SK-N-SH (cell line): ENCODE results near the gene ACSF3. TPM values are rescaled to one million over a fixed set of nuclear protein-coding genes. Genes with fewer than 3 reads are reported as not detected.

Experiments used
- CTCF ChIA-PET: fragments of 300-600, 350-600 bp; formaldehyde crosslinking; extraction: SDS; loops from one replicate; lab custom pipeline; 2021; lab: Yijun Ruan, JAX
- POLR2A ChIA-PET: fragments of 350-600 bp; sonication (Branson Sonifier 250); formaldehyde crosslinking; extraction: SDS; loops from one replicate; lab custom pipeline; 2020; ENCODE audit warnings: antibody characterized with exemption, inconsistent platforms; lab: Yijun Ruan, JAX
- DNase-seq: peaks from one replicate; pipeline ENCODE4 v3.0.0; 2012
- H2AFZ ChIP-seq: fragments of 200-600 bp; sonication (generic); 2 replicates; pipeline ENCODE4 v1.8.1; 2016; ENCODE audit warnings: antibody characterized with exemption, mild to moderate bottlenecking, low read depth
- H3F3A ChIP-seq: fragments of 200-600 bp; sonication (generic); replicated peaks from 2 replicates; pipeline ENCODE3; 2016; ENCODE audit warnings: antibody characterized with exemption, mild to moderate bottlenecking; ENCODE audit not compliant: insufficient read depth
- H3K27ac ChIP-seq, 2 experiments: fragments of 200-500 bp in 1 of 2; fragments of 200-600 bp in 1 of 2; sonication (Bioruptor generic) in 1 of 2; sonication (generic), shearing (Covaris generic) in 1 of 2; 2 replicates each; pipeline versions ENCODE4 v1.5.1 to v1.6.1; 2014 to 2016; ENCODE audit warnings: low read depth in 2 of 2, inconsistent platforms in 1 of 2, low read length in 1 of 2, mild to moderate bottlenecking in 1 of 2, mixed read lengths in 1 of 2
- H3K27me3 ChIP-seq: fragments of 200-600 bp; sonication (generic), shearing (Covaris generic); 2 replicates; pipeline ENCODE4 v1.6.1; 2016; ENCODE audit warnings: mixed run types; ENCODE audit not compliant: insufficient read depth
- H3K36me3 ChIP-seq, 2 experiments: fragments of 200-500 bp in 1 of 2; fragments of 200-600 bp in 1 of 2; sonication (Bioruptor generic) in 1 of 2; sonication (generic) in 1 of 2; replicated peaks in 1 of 2; 2 replicates each; pipeline versions ENCODE3 to v1.5.1; 2014 to 2016; ENCODE audit warnings: low read length in 1 of 2, mild to moderate bottlenecking in 1 of 2; ENCODE audit not compliant: insufficient read depth in 2 of 2, control insufficient read depth in 1 of 2
- H3K4me1 ChIP-seq, 2 experiments: fragments of 200-500 bp in 1 of 2; fragments of 200-600 bp in 1 of 2; sonication (Bioruptor generic) in 1 of 2; sonication (generic), shearing (Covaris generic) in 1 of 2; 2 replicates each; pipeline versions ENCODE4 v1.5.1 to v1.6.1; 2014 to 2016; ENCODE audit warnings: low read depth in 1 of 2, low read length in 1 of 2, mixed run types in 1 of 2; ENCODE audit not compliant: insufficient read depth in 2 of 2, control insufficient read depth in 1 of 2
- H3K4me2 ChIP-seq: fragments of 200-600 bp; sonication (generic), shearing (Covaris generic); 2 replicates; pipeline ENCODE4 v1.6.1; 2017; ENCODE audit warnings: mixed run types
- H3K4me3 ChIP-seq, 2 experiments: fragments of 200-500 bp in 1 of 2; fragments of 200-600 bp in 1 of 2; sonication (Bioruptor generic) in 1 of 2; sonication (generic), shearing (Covaris generic) in 1 of 2; 2 replicates each; pipeline versions ENCODE4 v1.5.1 to v1.8.1; 2014 to 2016; ENCODE audit warnings: low read depth in 2 of 2, inconsistent platforms in 1 of 2, low read length in 1 of 2, mild to moderate bottlenecking in 1 of 2, mixed read lengths in 1 of 2, moderate library complexity in 1 of 2
- H3K79me2 ChIP-seq: fragments of 200-600 bp; sonication (generic); 2 replicates; pipeline ENCODE4 v1.8.1; 2017; ENCODE audit warnings: mild to moderate bottlenecking; ENCODE audit not compliant: insufficient read depth
- H3K9ac ChIP-seq: fragments of 200-600 bp; sonication (generic); 2 replicates; pipeline ENCODE4 v1.6.1; 2017; ENCODE audit warnings: mixed run types
- H3K9me2 ChIP-seq: fragments of 200-600 bp; sonication (generic); 2 replicates; pipeline ENCODE4 v1.6.1; 2017; ENCODE audit warnings: mixed run types
- H3K9me3 ChIP-seq: fragments of 200-600 bp; sonication (generic); 2 replicates; pipeline ENCODE4 v1.6.1; 2017; ENCODE audit warnings: mixed run types, mild to moderate bottlenecking, moderate library complexity
- H4K20me1 ChIP-seq: fragments of 200-600 bp; sonication (generic); 2 replicates; pipeline ENCODE4 v1.6.1; 2017; ENCODE audit warnings: mild to moderate bottlenecking, mixed run types; ENCODE audit not compliant: insufficient read depth
- CHD2 ChIP-seq: fragments of 150-350 bp; IDR thresholded peaks from 2 replicates; pipeline ENCODE4 v1.6.1; 2018; ENCODE audit warnings: low read length; ENCODE audit not compliant: partially characterized antibody
- ELF1 ChIP-seq: IDR thresholded peaks from 2 replicates; pipeline ENCODE4 v1.4.0; 2012
- EP300 ChIP-seq, 2 experiments: IDR thresholded peaks; 2 replicates each; pipeline versions ENCODE4 v1.4.0 to v1.6.1; 2012; ENCODE audit warnings: borderline replicate concordance in 1 of 2, low read depth in 1 of 2, low read length in 1 of 2
- FOSL2 ChIP-seq: IDR thresholded peaks from 2 replicates; pipeline ENCODE4 v1.4.0; 2012; ENCODE audit warnings: low read depth, mild to moderate bottlenecking, moderate library complexity, borderline replicate concordance
- FOXJ3 ChIP-seq: sonication (generic); formaldehyde crosslinking; IDR thresholded peaks from 2 replicates; pipeline ENCODE4 v1.5.1; 2020; ENCODE audit warnings: mild to moderate bottlenecking, missing genetic modification reagents
- GABPA ChIP-seq: IDR thresholded peaks from 2 replicates; pipeline ENCODE4 v1.4.0; 2012; ENCODE audit warnings: low read depth, mild to moderate bottlenecking
- JUND ChIP-seq: IDR thresholded peaks from 2 replicates; pipeline ENCODE4 v1.4.0; 2012
- MXI1 ChIP-seq: IDR thresholded peaks from 2 replicates; pipeline ENCODE4 v1.6.1; 2012; ENCODE audit warnings: mild to moderate bottlenecking, low read depth, low read length, improper control_type of control experiment
- NFIC ChIP-seq: IDR thresholded peaks from 2 replicates; pipeline ENCODE4 v1.4.0; 2012; ENCODE audit warnings: borderline replicate concordance
- NRF1 ChIP-seq: IDR thresholded peaks from 2 replicates; pipeline ENCODE4 v1.6.1; 2012; ENCODE audit warnings: low read depth, mild to moderate bottlenecking, low read length
- POLR2AphosphoS5 ChIP-seq: IDR thresholded peaks from 2 replicates; pipeline ENCODE4 v1.6.1; 2012; ENCODE audit warnings: low read depth, low read length
- RCOR1 ChIP-seq: fragments of 150-350 bp; IDR thresholded peaks from 2 replicates; pipeline ENCODE4 v1.6.1; 2017; ENCODE audit warnings: antibody characterized with exemption, low read length
- TAF1 ChIP-seq: IDR thresholded peaks from 2 replicates; pipeline ENCODE4 v1.6.1; 2012; ENCODE audit warnings: low read depth, mild to moderate bottlenecking, low read length, moderate library complexity, borderline replicate concordance
- TCF12 ChIP-seq: IDR thresholded peaks from 2 replicates; pipeline ENCODE4 v1.4.0; 2012
- YY1 ChIP-seq: IDR thresholded peaks from 2 replicates; pipeline ENCODE4 v1.4.0; 2012; ENCODE audit warnings: low read depth, mild to moderate bottlenecking
- WGBS: methylation state at CpG from one replicate; pipeline ENCODE4 v1.1.6; 2017; ENCODE audit warnings: low lambda C conversion rate; 5-methylcytosine and 5-hydroxymethylcytosine counted together
- polyA plus RNA-seq, 3 experiments: library from polyadenylated mRNA; depleted of rRNA; stranded (reverse); fragments of >200 nt; gene quantifications; 2 replicates each; pipeline ENCODE4 v1.2.3, GENCODE V29; 2012
- TF ChIP-seq, protein P1 (sequence below): fragments of 200-600 bp; sonication (generic); IDR thresholded peaks from 2 replicates; pipeline ENCODE4 v1.6.1; 2017; ENCODE audit warnings: antibody characterized with exemption, mild to moderate bottlenecking, moderate library complexity
- TF ChIP-seq, protein P2 (sequence below): IDR thresholded peaks from 2 replicates; pipeline ENCODE4 v1.4.0; 2012; ENCODE audit warnings: low read depth, borderline replicate concordance

Gene ACSF3
- polyA plus RNA-seq, 1 of the 3 experiments (the other 2 are of a cell fraction) = 18.8 TPM

DNA sequence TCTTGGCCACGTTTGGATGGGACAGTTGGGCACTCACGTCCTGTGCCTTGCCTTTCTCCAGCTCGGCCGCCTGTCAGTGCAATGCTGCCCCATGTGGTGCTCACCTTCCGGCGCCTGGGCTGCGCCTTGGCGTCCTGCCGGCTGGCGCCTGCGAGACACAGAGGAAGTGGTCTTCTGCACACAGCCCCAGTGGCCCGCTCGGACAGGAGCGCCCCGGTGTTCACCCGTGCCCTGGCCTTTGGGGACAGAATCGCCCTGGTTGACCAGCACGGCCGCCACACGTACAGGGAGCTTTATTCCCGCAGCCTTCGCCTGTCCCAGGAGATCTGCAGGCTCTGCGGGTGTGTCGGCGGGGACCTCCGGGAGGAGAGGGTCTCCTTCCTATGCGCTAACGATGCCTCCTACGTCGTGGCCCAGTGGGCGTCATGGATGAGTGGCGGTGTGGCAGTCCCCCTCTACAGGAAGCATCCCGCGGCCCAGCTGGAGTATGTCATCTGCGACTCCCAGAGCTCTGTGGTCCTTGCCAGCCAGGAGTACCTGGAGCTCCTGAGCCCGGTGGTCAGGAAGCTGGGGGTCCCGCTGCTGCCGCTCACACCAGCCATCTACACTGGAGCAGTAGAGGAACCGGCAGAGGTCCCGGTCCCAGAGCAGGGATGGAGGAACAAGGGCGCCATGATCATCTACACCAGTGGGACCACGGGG lies 7.1 kb downstream of the ACSF3 start:
- H3K4me2 ChIP-seq = no peak overlapping the region
- H3K4me1 ChIP-seq = peaks cover 0 to 27% of the 10 kb centered on the region in 2 experiments; a peak in 1 of 4 replicates
- H3K27ac ChIP-seq = no peak overlapping the region
- no peak overlapping the region for H3K9ac ChIP-seq
- H3F3A ChIP-seq = no peaks in the 10 kb centered on the region
- H3K27me3 ChIP-seq = no peaks in the 10 kb centered on the region
- POLR2A ChIA-PET = no interaction called here
- no peaks in the 10 kb centered on the region for H3K9me3 ChIP-seq
- WGBS = 96% methylated on average over 20 of the region's 42 CpGs
- TF ChIP-seq, protein P1, sequence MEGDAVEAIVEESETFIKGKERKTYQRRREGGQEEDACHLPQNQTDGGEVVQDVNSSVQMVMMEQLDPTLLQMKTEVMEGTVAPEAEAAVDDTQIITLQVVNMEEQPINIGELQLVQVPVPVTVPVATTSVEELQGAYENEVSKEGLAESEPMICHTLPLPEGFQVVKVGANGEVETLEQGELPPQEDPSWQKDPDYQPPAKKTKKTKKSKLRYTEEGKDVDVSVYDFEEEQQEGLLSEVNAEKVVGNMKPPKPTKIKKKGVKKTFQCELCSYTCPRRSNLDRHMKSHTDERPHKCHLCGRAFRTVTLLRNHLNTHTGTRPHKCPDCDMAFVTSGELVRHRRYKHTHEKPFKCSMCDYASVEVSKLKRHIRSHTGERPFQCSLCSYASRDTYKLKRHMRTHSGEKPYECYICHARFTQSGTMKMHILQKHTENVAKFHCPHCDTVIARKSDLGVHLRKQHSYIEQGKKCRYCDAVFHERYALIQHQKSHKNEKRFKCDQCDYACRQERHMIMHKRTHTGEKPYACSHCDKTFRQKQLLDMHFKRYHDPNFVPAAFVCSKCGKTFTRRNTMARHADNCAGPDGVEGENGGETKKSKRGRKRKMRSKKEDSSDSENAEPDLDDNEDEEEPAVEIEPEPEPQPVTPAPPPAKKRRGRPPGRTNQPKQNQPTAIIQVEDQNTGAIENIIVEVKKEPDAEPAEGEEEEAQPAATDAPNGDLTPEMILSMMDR = no peak
- TF ChIP-seq CHD2 = no peak
- no peak for TF ChIP-seq JUND
- no peak for TF ChIP-seq NFIC
- TF ChIP-seq MXI1 = no peak
- TF ChIP-seq NRF1 = no peak
- TF ChIP-seq TCF12 = no peak
- TF ChIP-seq ELF1 = no peak
- no peak for TF ChIP-seq RCOR1
- no peak for TF ChIP-seq FOXJ3 (CRISPR knock-in tag)
- no peak for TF ChIP-seq FOSL2
- TF ChIP-seq POLR2AphosphoS5 = no peak
- no peak for TF ChIP-seq GABPA
- no peak for TF ChIP-seq EP300 (IDR thresholded peaks at IDR 0.05; ENCODE audit: borderline replicate concordance in 1 of 2, low read depth in 1 of 2, low read length in 1 of 2)
- TF ChIP-seq, protein P2, sequence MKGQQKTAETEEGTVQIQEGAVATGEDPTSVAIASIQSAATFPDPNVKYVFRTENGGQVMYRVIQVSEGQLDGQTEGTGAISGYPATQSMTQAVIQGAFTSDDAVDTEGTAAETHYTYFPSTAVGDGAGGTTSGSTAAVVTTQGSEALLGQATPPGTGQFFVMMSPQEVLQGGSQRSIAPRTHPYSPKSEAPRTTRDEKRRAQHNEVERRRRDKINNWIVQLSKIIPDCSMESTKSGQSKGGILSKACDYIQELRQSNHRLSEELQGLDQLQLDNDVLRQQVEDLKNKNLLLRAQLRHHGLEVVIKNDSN = no peak
- no peak for TF ChIP-seq TAF1
- TF ChIP-seq YY1 = no peak
- H2AFZ ChIP-seq = no peak overlapping the region
- 0 out of 2 replicates have a peak, but pooled peaks cover 8% of the 10 kb centered on the region for H4K20me1 ChIP-seq
- no peak for DNase-seq
- H3K36me3 ChIP-seq = peaks cover 0 to 54% of the 10 kb centered on the region in 2 experiments
- H3K4me3 ChIP-seq = no peak overlapping the region
- CTCF ChIA-PET = no interaction called here
- no peaks in the 10 kb centered on the region for H3K9me2 ChIP-seq
- peaks cover 30% of the 10 kb centered on the region for H3K79me2 ChIP-seq
